Large intestine (tissue), 3 donors: Measurements from ENCODE around the gene PSRC1. TPM values are rescaled to one million over a fixed set of nuclear protein-coding genes. Genes with fewer than 3 reads are reported as not detected.

Source experiments
- DNase-seq, 2 donors: peaks; one replicate each; pipeline versions ENCODE4 v3.0.0 to v3.0.0-alpha.2; 2013
- H3K27ac ChIP-seq: one replicate; pipeline ENCODE4 v1.5.1; 2013; ENCODE audit warnings: low read length
- H3K27me3 ChIP-seq: 2 replicates; pipeline ENCODE4 v1.6.1; 2013; ENCODE audit warnings: low read length; ENCODE audit not compliant: control insufficient read depth, insufficient read depth
- H3K36me3 ChIP-seq: 2 replicates; pipeline ENCODE4 v1.6.1; 2013; ENCODE audit warnings: low read length; ENCODE audit not compliant: control insufficient read depth, insufficient read depth
- H3K4me1 ChIP-seq: one replicate; pipeline ENCODE4 v1.6.1; 2013; ENCODE audit warnings: low read length; ENCODE audit not compliant: control insufficient read depth, insufficient read depth
- H3K4me3 ChIP-seq: one replicate; pipeline ENCODE4 v1.5.1; 2013; ENCODE audit warnings: low read length
- H3K9me3 ChIP-seq: one replicate; pipeline ENCODE4 v1.6.1; 2013; ENCODE audit warnings: mild to moderate bottlenecking, low read depth, low read length, moderate library complexity; ENCODE audit not compliant: control insufficient read depth
- WGBS: methylation state at CpG from one replicate; pipeline ENCODE4 v1.1.5; 2013; ENCODE audit warnings: low lambda C conversion rate; ENCODE audit not compliant: insufficient coverage; 5-methylcytosine and 5-hydroxymethylcytosine counted together
- polyA plus RNA-seq: library from polyadenylated mRNA; unstranded; fragments of 120-200 nt; gene quantifications from one replicate; pipeline ENCODE4 v1.2.1, GENCODE V29; 2013

Gene PSRC1
- polyA plus RNA-seq, 1 donor = 12.9 TPM

GRCh38 chr1:109272831-109273547 is 10.0 kb downstream of the PSRC1 start:
- WGBS = no CpG with 5 or more reads among the region's 16 CpGs
- peaks cover 51% of the 10 kb centered on the region for H3K4me1 ChIP-seq
- H3K27ac ChIP-seq = no peak overlapping the region
- no peak for DNase-seq
- H3K27me3 ChIP-seq = no peaks in the 10 kb centered on the region
- peaks cover 2% of the 10 kb centered on the region for H3K9me3 ChIP-seq
- H3K4me3 ChIP-seq = no peak overlapping the region
- peaks cover 21% of the 10 kb centered on the region for H3K36me3 ChIP-seq

- H3K9me3 ChIP-seq = peaks cover 2% of the 10 kb centered on the region
- DNase-seq = no peak
- no peak overlapping the region for H3K4me3 ChIP-seq
- WGBS = no CpG with 5 or more reads among the region's 13 CpGs
- H3K27ac ChIP-seq = no peak overlapping the region
- H3K27me3 ChIP-seq = no peaks in the 10 kb centered on the region
- peaks cover 23% of the 10 kb centered on the region for H3K36me3 ChIP-seq
- H3K4me1 ChIP-seq = peaks cover 43% of the 10 kb centered on the region
These were observed 10.7 kb downstream of the PSRC1 start for GRCh38 chr1:109272021-109272799.

GRCh38 chr1:109271458-109271857 is 11.5 kb downstream of the PSRC1 start:
- no peak for DNase-seq
- WGBS = no CpG with 5 or more reads among the region's 6 CpGs
- peaks cover 25% of the 10 kb centered on the region for H3K36me3 ChIP-seq
- H3K4me3 ChIP-seq = no peak overlapping the region
- peaks cover 36% of the 10 kb centered on the region for H3K4me1 ChIP-seq
- no peaks in the 10 kb centered on the region for H3K27me3 ChIP-seq
- no peak overlapping the region for H3K27ac ChIP-seq
- H3K9me3 ChIP-seq = peaks cover 2% of the 10 kb centered on the region

GRCh38 chr1:109270623-109271317 is 12.2 kb downstream of the PSRC1 start:
- no peaks in the 10 kb centered on the region for H3K27me3 ChIP-seq
- H3K4me3 ChIP-seq = no peak overlapping the region
- WGBS = no CpG with 5 or more reads among the region's 20 CpGs
- DNase-seq = no peak
- H3K4me1 ChIP-seq = peaks cover 33% of the 10 kb centered on the region
- no peak overlapping the region for H3K27ac ChIP-seq
- peaks cover 25% of the 10 kb centered on the region for H3K36me3 ChIP-seq
- peaks cover 2% of the 10 kb centered on the region for H3K9me3 ChIP-seq

- H3K9me3 ChIP-seq = peaks cover 2% of the 10 kb centered on the region
- no peak overlapping the region for H3K4me3 ChIP-seq
- no peak overlapping the region for H3K27ac ChIP-seq
- whole genome bisulfite sequencing = no CpG with 5 or more reads among the region's 17 CpGs
- DNase-seq = no peak
- H3K36me3 ChIP-seq = peaks cover 28% of the 10 kb centered on the region
- H3K4me1 ChIP-seq = peaks cover 27% of the 10 kb centered on the region
- no peaks in the 10 kb centered on the region for H3K27me3 ChIP-seq
These were observed 12.8 kb downstream of the PSRC1 start for GRCh38 chr1:109269981-109270622.

- WGBS = no CpG with 5 or more reads among the region's 33 CpGs
- no peak for DNase-seq
- H3K27ac ChIP-seq = no peak overlapping the region
- no peaks in the 10 kb centered on the region for H3K27me3 ChIP-seq
- peaks cover 35% of the 10 kb centered on the region for H3K36me3 ChIP-seq
- no peak overlapping the region for H3K4me3 ChIP-seq
- H3K9me3 ChIP-seq = peaks cover 2% of the 10 kb centered on the region
- peaks cover 21% of the 10 kb centered on the region for H3K4me1 ChIP-seq
These were observed 13.5 kb downstream of the PSRC1 start for GRCh38 chr1:109269212-109269980.

GRCh38 chr1:109268431-109269211 is 14.3 kb downstream of the PSRC1 start:
- WGBS = no CpG with 5 or more reads among the region's 29 CpGs
- H3K4me1 ChIP-seq = peaks cover 13% of the 10 kb centered on the region
- no peak overlapping the region for H3K4me3 ChIP-seq
- no peak overlapping the region for H3K27ac ChIP-seq
- no peak for DNase-seq
- H3K9me3 ChIP-seq = peaks cover 2% of the 10 kb centered on the region
- H3K27me3 ChIP-seq = no peaks in the 10 kb centered on the region
- peaks cover 35% of the 10 kb centered on the region for H3K36me3 ChIP-seq

GRCh38 chr1:109267743-109268300 is 15.1 kb downstream of the PSRC1 start:
- no CpG with 5 or more reads among the region's 17 CpGs for WGBS
- Histone ChIP-seq H3K9me3 (no peaks in the 10 kb centered on the region), H3K36me3 (peaks cover 35% of the 10 kb centered on the region), H3K4me1 (peaks cover 5% of the 10 kb centered on the region), H3K27ac (no peak overlapping the region), H3K27me3 (no peaks in the 10 kb centered on the region), H3K4me3 (no peak overlapping the region)
- no peak for DNase-seq

GRCh38 chr1:109266965-109267364 is 16.0 kb downstream of the PSRC1 start:
- no peaks in the 10 kb centered on the region for H3K4me1 ChIP-seq
- no peak overlapping the region for H3K4me3 ChIP-seq
- DNase-seq = no peak
- peaks cover 32% of the 10 kb centered on the region for H3K36me3 ChIP-seq
- no peak overlapping the region for H3K27ac ChIP-seq
- no CpG with 5 or more reads among the region's 11 CpGs for WGBS
- no peaks in the 10 kb centered on the region for H3K27me3 ChIP-seq
- H3K9me3 ChIP-seq = no peaks in the 10 kb centered on the region
